GM21737 (cell line): ENCODE data around the gene OSBPL1A.

Source experiments
- ATAC-seq: cut with Tn5 transposase; IDR thresholded peaks from one replicate; pipeline ENCODE4 v1.9.1; 2021; ENCODE audit warnings: mild to moderate bottlenecking, moderate library complexity; ENCODE audit not compliant: unreplicated experiment

The OSBPL1A gene

DNA sequence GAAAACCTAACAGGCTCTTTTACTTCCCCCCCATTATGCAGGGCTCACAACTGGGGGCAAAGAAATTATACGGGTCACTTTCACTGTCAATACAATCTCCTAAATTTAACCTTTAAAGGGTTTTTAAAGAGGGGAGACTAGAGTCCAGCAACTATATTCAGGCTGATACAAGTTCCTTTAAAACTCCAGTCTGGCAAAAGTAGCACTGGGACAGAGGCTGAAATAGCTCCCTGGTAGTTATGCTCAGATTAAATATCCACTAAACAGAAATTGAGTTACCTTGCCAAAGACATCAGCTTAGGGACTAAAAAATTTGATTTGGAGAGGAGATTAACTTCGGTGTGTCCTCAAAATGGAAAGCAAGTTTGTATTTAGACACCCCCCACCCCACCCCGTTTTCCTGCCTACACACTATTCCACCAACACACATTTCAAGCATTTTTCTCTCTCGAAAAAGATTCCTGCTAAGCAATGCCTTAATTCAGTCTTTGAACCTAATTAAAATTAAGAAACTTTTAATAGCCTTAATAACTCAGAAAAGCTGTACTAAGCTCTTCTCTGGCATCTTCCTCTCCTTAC is 127.2 kb downstream of the OSBPL1A start:
- no peak for ATAC-seq

- no peak for ATAC-seq
Measured at GRCh38 chr18:24268784-24269550, 128.7 kb downstream of the OSBPL1A start.

- no peak for ATAC-seq
Measured at GRCh38 chr18:24267878-24268277, 129.7 kb downstream of the OSBPL1A start.

DNA sequence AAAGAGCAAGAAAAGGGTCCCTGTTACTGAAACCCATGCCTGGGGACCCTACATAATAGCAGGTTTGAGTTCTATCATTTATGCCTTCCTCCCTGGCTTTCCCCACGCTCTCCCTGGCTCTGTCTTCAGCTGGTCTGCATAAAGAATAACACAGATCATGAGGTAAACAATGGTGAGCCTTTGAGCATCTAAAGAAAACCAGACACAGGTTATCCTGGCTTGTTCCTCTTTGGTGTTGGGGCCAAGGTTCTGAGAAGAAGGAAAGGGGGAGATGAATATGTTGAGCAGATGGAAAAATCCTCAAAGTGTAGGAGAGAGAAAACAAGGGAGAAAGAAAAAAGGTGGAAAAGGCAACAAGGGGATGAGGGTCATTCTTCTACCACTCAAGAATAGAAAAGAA is 131.5 kb downstream of the OSBPL1A start:
- ATAC-seq, result no peak

- ATAC-seq, result no peak
Measured at GRCh38 chr18:24265502-24266064, 132.0 kb downstream of the OSBPL1A start.

GRCh38 chr18:24263050-24263449 is 134.6 kb downstream of the OSBPL1A start:
- ATAC-seq, result no peak

GRCh38 chr18:24262087-24262486 is 135.5 kb downstream of the OSBPL1A start:
- ATAC-seq, result no peak

DNA sequence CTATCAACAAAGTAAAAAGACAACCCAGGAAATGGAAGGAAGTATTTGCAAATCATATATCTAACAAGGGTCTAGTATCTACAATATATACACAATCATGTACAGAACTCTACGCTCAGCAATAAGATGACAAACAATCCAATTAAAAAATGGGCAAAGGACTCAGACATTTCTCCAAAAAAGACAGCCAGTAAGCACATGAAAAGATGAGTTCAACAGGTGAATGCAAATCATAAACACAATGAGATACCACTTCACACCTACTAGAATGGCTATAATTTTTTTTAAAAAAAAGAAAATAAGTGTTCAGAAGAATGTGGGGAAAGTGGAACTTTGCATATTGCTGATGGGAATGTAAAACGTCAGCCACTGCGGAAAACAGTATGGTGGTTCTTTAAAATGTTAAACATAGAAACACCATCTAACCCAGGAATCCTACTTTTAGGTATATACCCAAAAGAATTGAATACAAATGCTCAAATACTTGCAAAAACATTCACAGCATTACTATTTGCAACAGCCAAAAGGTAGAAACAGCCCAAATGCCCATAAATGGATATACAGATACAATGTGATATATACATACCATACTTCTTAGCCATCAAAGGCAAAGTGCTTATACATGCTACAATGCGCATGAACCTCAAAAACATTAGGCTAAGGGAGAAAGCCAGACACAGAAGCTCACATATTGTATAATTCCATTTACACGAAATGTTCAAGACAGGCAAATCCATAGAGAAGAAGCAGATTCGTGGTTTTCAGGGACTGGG is 137.6 kb downstream of the OSBPL1A start:
- ATAC-seq, result no peak

DNA sequence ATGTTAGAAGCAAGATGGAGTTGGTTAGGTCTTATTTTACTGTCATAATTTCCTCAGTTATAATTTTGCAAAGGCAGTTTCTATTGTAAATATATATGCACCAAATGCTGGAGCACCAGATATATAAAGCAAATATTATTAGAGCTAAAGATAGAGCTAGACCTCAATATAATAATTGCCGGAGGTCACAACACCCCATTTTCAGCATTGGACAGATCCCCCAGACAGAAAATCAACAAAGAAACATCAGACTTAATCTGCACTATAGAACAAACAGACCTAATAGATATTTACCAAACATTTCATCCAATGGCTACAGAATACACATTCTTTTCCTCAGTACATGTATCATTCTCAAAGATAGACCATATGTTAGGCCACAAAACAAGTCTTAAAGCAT is 143.6 kb downstream of the OSBPL1A start:
- no peak for ATAC-seq

DNA sequence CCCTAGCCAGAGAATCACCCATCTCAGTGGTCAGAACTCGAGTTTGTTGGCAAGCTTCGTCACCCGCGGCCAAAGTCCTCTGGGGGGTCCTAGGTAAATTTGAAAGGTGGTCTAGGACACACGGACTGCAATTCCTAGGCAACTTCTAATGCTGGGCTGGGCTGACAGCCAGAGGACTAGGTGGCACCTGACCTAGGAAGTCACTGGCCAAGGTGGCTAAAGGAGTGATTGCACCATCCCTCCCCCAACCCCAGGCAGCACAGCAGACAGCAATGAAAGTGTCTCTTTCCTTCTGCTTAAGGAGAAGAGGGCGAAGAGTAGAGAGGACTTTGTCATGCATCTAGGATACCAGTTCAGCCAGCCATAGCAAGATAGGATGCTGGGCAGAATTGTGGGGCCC is 147.9 kb downstream of the OSBPL1A start:
- no peak for ATAC-seq

- no peak for ATAC-seq
Measured at GRCh38 chr18:24248359-24248758, 149.3 kb downstream of the OSBPL1A start.

DNA sequence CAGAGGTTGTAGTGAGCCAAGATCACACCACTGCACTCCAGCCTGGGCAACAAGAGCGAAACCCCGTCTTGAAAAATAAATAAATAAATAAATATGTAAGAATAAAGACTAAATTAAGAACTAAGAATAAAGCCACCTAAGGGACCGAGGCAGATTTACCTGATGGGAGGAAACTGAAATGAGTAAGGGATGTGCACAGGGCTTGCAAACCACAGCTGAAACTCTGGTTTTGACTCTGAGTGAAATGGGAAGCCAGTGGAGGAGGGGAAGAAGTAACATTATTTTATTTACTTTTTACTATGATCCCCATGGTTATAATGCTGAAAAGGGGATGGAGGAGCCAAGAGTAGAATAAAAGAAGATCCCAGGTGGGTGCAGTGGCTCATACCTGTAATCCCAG is 151.5 kb downstream of the OSBPL1A start:
- ATAC-seq, result peak; percentile 78

- ATAC-seq, result no peak
Measured at GRCh38 chr18:24244698-24245097, 152.9 kb downstream of the OSBPL1A start.

DNA sequence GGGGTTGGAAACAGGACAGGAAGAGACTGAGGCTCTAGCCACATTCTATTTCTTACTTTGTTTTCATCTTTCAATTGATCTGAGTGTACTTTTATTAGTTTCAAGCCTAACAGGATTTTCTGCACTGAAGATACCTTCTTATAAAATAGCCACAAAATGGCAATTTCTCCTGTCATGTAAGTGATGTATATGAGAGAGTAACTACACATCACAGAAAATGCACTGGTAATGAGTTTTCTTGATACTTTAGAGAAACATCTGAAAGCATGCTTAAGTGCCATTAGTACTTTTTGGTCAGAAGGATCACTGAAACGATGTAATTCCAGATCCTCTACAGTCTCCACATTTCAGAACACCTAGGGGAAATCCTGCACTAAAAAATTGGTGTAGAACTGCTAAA is 153.9 kb downstream of the OSBPL1A start:
- ATAC-seq, result no peak

- no peak for ATAC-seq
Measured at GRCh38 chr18:24239341-24239740, 158.3 kb downstream of the OSBPL1A start.

GRCh38 chr18:24238387-24238786 is 159.2 kb downstream of the OSBPL1A start:
- no peak for ATAC-seq

GRCh38 chr18:24234850-24235418 is 162.7 kb downstream of the OSBPL1A start:
- no peak for ATAC-seq

DNA sequence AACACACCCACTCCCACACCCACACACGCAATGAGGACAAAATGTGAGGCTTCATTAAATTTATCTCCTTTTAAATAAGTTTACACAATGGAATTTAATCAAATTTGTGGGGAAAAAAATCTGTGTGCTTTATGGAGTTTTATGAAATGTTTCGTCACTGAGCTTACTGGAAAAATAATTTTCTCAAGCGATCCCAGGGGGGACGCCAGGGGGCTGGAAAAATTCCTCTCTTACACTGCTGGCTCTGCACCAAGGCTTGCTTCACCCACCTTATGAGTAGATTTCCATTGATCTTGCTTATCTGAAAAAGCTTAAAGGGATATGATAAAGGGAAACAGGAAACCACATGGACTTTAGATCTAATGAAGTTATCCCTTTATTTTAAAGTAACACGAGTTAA is 163.3 kb downstream of the OSBPL1A start:
- no peak for ATAC-seq

- ATAC-seq, result no peak
Measured at GRCh38 chr18:24232800-24233199, 164.8 kb downstream of the OSBPL1A start.

- ATAC-seq, result no peak
Measured at GRCh38 chr18:24231773-24232735, 165.6 kb downstream of the OSBPL1A start.
